ENCODE data around the gene SIK3.

DNA sequence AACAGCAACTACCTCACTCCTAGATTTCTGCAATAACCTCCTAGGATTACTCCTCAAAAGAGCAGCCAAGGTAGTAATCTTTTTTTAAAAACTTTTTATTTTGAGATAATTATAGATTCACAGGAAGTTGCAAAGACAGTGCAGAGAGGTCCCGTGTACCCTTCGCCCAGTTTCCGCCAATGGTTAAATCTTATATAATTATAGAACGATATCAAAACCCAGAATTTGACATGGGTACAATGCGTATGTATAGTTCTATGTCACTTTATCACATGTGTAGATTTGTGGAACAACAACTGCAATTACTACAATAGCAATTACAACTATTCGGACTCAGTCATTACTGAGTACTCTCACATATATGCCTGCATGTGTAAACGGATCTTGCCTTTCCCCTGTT is 166.0 kb downstream of the SIK3 start:
- TF ChIP-seq, protein P1, sequence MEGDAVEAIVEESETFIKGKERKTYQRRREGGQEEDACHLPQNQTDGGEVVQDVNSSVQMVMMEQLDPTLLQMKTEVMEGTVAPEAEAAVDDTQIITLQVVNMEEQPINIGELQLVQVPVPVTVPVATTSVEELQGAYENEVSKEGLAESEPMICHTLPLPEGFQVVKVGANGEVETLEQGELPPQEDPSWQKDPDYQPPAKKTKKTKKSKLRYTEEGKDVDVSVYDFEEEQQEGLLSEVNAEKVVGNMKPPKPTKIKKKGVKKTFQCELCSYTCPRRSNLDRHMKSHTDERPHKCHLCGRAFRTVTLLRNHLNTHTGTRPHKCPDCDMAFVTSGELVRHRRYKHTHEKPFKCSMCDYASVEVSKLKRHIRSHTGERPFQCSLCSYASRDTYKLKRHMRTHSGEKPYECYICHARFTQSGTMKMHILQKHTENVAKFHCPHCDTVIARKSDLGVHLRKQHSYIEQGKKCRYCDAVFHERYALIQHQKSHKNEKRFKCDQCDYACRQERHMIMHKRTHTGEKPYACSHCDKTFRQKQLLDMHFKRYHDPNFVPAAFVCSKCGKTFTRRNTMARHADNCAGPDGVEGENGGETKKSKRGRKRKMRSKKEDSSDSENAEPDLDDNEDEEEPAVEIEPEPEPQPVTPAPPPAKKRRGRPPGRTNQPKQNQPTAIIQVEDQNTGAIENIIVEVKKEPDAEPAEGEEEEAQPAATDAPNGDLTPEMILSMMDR (IDR thresholded peaks at IDR 0.05) = no peak
- TF ChIP-seq EZH2phosphoT487 (IDR thresholded peaks at IDR 0.05) = no peak

Data from neural progenitor cell (in vitro differentiated cells).